Measurements from ENCODE around the gene SORCS3.

DNA sequence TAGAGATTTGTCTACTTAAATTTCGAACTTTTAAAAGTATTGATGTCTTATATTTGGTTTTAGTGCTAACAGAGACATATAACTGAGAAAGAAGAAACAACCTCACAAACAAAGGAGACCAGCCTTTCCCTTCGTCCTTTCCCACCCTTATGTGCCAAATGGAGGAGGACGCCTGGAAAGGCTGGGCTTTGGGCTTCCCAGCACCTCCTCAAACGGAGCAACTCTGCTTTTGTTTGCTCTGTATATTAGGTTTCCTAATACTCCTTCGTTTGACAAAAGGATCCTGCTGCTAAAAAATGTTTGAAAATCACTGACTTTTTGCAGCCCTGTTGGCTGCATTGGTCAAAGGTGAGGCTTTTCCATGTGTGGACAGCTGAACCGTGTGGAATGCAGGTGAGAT is 471.8 kb downstream of the SORCS3 start:
- TF ChIP-seq MTA2 (IDR thresholded peaks at IDR 0.05; ENCODE audit: low read depth) (no peak), BRF1 (IDR thresholded peaks at IDR 0.05; ENCODE audit: borderline replicate concordance, extremely low read depth, insufficient read length) (no peak)

Measured in K562 (cell line).